Esophagus squamous epithelium (tissue), 4 donors: ENCODE results near the gene WDR59.

Experiments
- CTCF ChIP-seq, 6 experiments: fragments of 450-650 bp in 4 of 6; fragments of 200-600 bp in 2 of 6; sonication (generic) in 2 of 6; IDR thresholded peaks; one replicate each; pipeline ENCODE4 v1.5.1; 2016 to 2019; ENCODE audit warnings: antibody characterized with exemption in 6 of 6, mild to moderate bottlenecking in 4 of 6, moderate library complexity in 4 of 6
- POLR2A ChIP-seq, 4 donors: fragments of 450-650 bp; IDR thresholded peaks; one replicate each; pipeline ENCODE4 v1.6.1; 2017; ENCODE audit warnings: antibody characterized with exemption in 4 of 4, mild to moderate bottlenecking in 4 of 4, moderate library complexity in 3 of 4

GRCh38 chr16:74892574-74893461, 92.1 kb downstream of the WDR59 start:
- no peak for TF ChIP-seq CTCF (IDR thresholded peaks at IDR 0.05)
- no peak for TF ChIP-seq POLR2A (IDR thresholded peaks at IDR 0.05)
